CD14-positive monocyte (primary cell): ENCODE data around the gene ABLIM3. TPM values are rescaled to one million over a fixed set of nuclear protein-coding genes. Genes with fewer than 3 reads are reported as not detected.

Experiments used
- DNase-seq, 3 donors: peaks; one replicate each; pipeline ENCODE4 v3.0.0-alpha.2; 2011 to 2022
- H2AFZ ChIP-seq: 2 replicates; pipeline ENCODE4 v1.6.0; 2012; ENCODE audit warnings: mild to moderate bottlenecking, low read depth, low read length, inconsistent platforms; ENCODE audit not compliant: insufficient read depth, poor library complexity, severe bottlenecking
- H3K27ac ChIP-seq, 2 donors: 1 replicate in 1 of 2; 2 replicates in 1 of 2; pipeline ENCODE4 v1.5.1; 2012 to 2013; ENCODE audit warnings: low read length in 2 of 2, control low read depth in 1 of 2, inconsistent platforms in 1 of 2, low read depth in 1 of 2, mild to moderate bottlenecking in 1 of 2
- H3K27me3 ChIP-seq, 2 donors: one replicate each; pipeline versions ENCODE4 v1.6.0 to v1.6.1; 2011 to 2013; ENCODE audit warnings: low read length in 2 of 2; ENCODE audit not compliant: control insufficient read depth in 2 of 2, insufficient read depth in 2 of 2
- H3K36me3 ChIP-seq, 2 donors: replicated peaks in 1 of 2; 1 replicate in 1 of 2; 2 replicates in 1 of 2; pipeline versions ENCODE4 v1.5.1 to v1.6.1; 2012 to 2013; ENCODE audit warnings: low read length in 2 of 2, control low read depth in 1 of 2, inconsistent platforms in 1 of 2, mild to moderate bottlenecking in 1 of 2; ENCODE audit not compliant: insufficient read depth in 2 of 2, control insufficient read depth in 1 of 2
- H3K4me1 ChIP-seq, 2 donors: 1 replicate in 1 of 2; 2 replicates in 1 of 2; pipeline versions ENCODE4 v1.5.1 to v1.6.1; 2012 to 2013; ENCODE audit warnings: low read length in 2 of 2, control low read depth in 1 of 2, inconsistent platforms in 1 of 2, mild to moderate bottlenecking in 1 of 2, moderate library complexity in 1 of 2; ENCODE audit not compliant: insufficient read depth in 2 of 2, control insufficient read depth in 1 of 2
- H3K4me2 ChIP-seq: replicated peaks from 2 replicates; pipeline ENCODE3; 2012; ENCODE audit warnings: low read length, moderate library complexity, mild to moderate bottlenecking; ENCODE audit not compliant: poor library complexity, severe bottlenecking; ENCODE audit errors: extremely low read depth
- H3K4me3 ChIP-seq, 3 experiments: fragments of 200-600 bp in 1 of 3; sonication (generic) in 1 of 3; replicated peaks in 1 of 3; 1 replicate in 2 of 3; 2 replicates in 1 of 3; pipeline ENCODE4 v1.5.1; 2011 to 2013; ENCODE audit warnings: low read length in 3 of 3, mild to moderate bottlenecking in 3 of 3, control low read depth in 2 of 3, low read depth in 2 of 3, inconsistent platforms in 1 of 3, moderate library complexity in 1 of 3
- H3K79me2 ChIP-seq: 2 replicates; pipeline ENCODE4 v1.6.0; 2012; ENCODE audit warnings: mild to moderate bottlenecking, control low read depth, inconsistent platforms, low read length, moderate library complexity; ENCODE audit not compliant: insufficient read depth
- H3K9ac ChIP-seq: 2 replicates; pipeline ENCODE4 v1.6.0; 2017; ENCODE audit warnings: low read length, mild to moderate bottlenecking; ENCODE audit not compliant: insufficient read depth, poor library complexity, severe bottlenecking
- H3K9me3 ChIP-seq, 2 donors: replicated peaks in 1 of 2; 1 replicate in 1 of 2; 2 replicates in 1 of 2; pipeline versions ENCODE4 v1.5.1 to v1.6.1; 2012 to 2013; ENCODE audit warnings: low read length in 2 of 2, control low read depth in 1 of 2; ENCODE audit not compliant: control insufficient read depth in 1 of 2, insufficient read depth in 1 of 2
- H4K20me1 ChIP-seq: 2 replicates; pipeline ENCODE4 v1.6.0; 2012; ENCODE audit warnings: mild to moderate bottlenecking, low read length, control low read depth, moderate library complexity; ENCODE audit not compliant: insufficient read depth
- H3K27ac Mint-ChIP-seq, 7 donors: one replicate each; pipeline ENCODE4 v1.8.0; 2020; ENCODE audit warnings: mild to moderate bottlenecking in 7 of 7, mixed read lengths in 7 of 7, moderate library complexity in 6 of 7, inconsistent platforms in 2 of 7
- H3K27me3 Mint-ChIP-seq, 3 donors: one replicate each; pipeline ENCODE4 v1.8.0; 2021 to 2022; ENCODE audit warnings: low read depth in 3 of 3, mild to moderate bottlenecking in 3 of 3, mixed read lengths in 3 of 3, moderate library complexity in 3 of 3, inconsistent platforms in 1 of 3
- H3K36me3 Mint-ChIP-seq, 2 donors: one replicate each; pipeline ENCODE4 v1.8.0; 2020; ENCODE audit warnings: mixed read lengths in 2 of 2, inconsistent platforms in 1 of 2, mild to moderate bottlenecking in 1 of 2
- H3K4me1 Mint-ChIP-seq: one replicate; pipeline ENCODE4 v1.8.0; 2020; ENCODE audit warnings: mild to moderate bottlenecking, mixed read lengths
- H3K4me3 Mint-ChIP-seq, 2 donors: one replicate each; pipeline ENCODE4 v1.8.0; 2020; ENCODE audit warnings: mild to moderate bottlenecking in 2 of 2, mixed read lengths in 2 of 2, moderate library complexity in 1 of 2
- H3K9me3 Mint-ChIP-seq, 7 donors: one replicate each; pipeline ENCODE4 v1.8.0; 2020 to 2022; ENCODE audit warnings: mixed read lengths in 7 of 7, mild to moderate bottlenecking in 6 of 7, moderate library complexity in 6 of 7, inconsistent platforms in 2 of 7
- CTCF ChIP-seq: fragments of 200-600 bp; IDR thresholded peaks from one replicate; pipeline ENCODE4 v1.8.0; 2022; ENCODE audit warnings: antibody characterized with exemption, mild to moderate bottlenecking
- WGBS: methylation state at CpG from one replicate; pipeline ENCODE4 v1.1.5; 2013; ENCODE audit warnings: missing lambda C conversion rate; ENCODE audit not compliant: insufficient coverage; 5-methylcytosine and 5-hydroxymethylcytosine counted together
- intact Hi-C, 2 donors: fragments of 100-400 bp; cut with micrococcal nuclease; formaldehyde crosslinking; loops; one replicate each; pipeline versions ENCODE4 v1.15.0 to v1.15.1; 2023
- polyA plus RNA-seq, 3 donors: library from polyadenylated mRNA; depleted of rRNA in 1 of 3; unstranded in 2 of 3; stranded (reverse) in 1 of 3; fragments of 300-500 nt in 2 of 3; fragments of >200 nt in 1 of 3; fragmentation: Illumina TruSeq in 2 of 3; gene quantifications; 1 replicate in 2 of 3; 2 replicates in 1 of 3; pipeline ENCODE4 v1.2.3, GENCODE V29; 2012 to 2021

The ABLIM3 gene
- polyA plus RNA-seq, 3 donors = 0.22 to 0.74 TPM; not detected in 1

GRCh38 chr5:149181732-149182131 is 40.4 kb downstream of the ABLIM3 start:
- 100% methylated on average over 1 of the region's 2 CpGs for WGBS
- intact Hi-C loops = no loop called here
- H3K27me3 Mint-ChIP-seq = peaks cover 7 to 12% (median 9%) of the 10 kb centered on the region in 3 donors

GRCh38 chr5:149182241-149182640 is 40.9 kb downstream of the ABLIM3 start:
- Histone ChIP-seq H2AFZ (no peak overlapping the region), H3K9ac (no peak overlapping the region), H3K4me3 (no peak overlapping the region), H3K79me2 (no peaks in the 10 kb centered on the region), H3K36me3 (no peaks in the 10 kb centered on the region), H4K20me1 (no peaks in the 10 kb centered on the region), H3K9me3 (no peaks in the 10 kb centered on the region), H3K27ac (no peak overlapping the region), H3K27me3 (no peaks in the 10 kb centered on the region), H3K4me2 (no peak overlapping the region), H3K4me1 (no peaks in the 10 kb centered on the region)
- Mint-ChIP-seq H3K27ac (no peak overlapping the region), H3K9me3 (no peaks in the 10 kb centered on the region), H3K36me3 (no peaks in the 10 kb centered on the region), H3K4me1 (no peaks in the 10 kb centered on the region), H3K4me3 (no peak overlapping the region), H3K27me3 (peaks cover 7 to 15% (median 9%) of the 10 kb centered on the region in 3 donors)
- TF ChIP-seq CTCF = no peak
- WGBS = no CpG with 5 or more reads among the region's 1 CpG
- intact Hi-C loops = no loop called here
- no peak for DNase-seq

More at GRCh38 chr5:149181732-149182131, 40.4 kb downstream of the ABLIM3 start:
- Histone ChIP-seq H3K9ac (no peak overlapping the region), H3K27ac (no peak overlapping the region), H3K4me3 (no peak overlapping the region), H3K4me1 (no peaks in the 10 kb centered on the region), H3K27me3 (no peaks in the 10 kb centered on the region), H3K79me2 (no peaks in the 10 kb centered on the region), H3K36me3 (no peaks in the 10 kb centered on the region), H2AFZ (no peak overlapping the region), H3K9me3 (no peaks in the 10 kb centered on the region), H3K4me2 (no peak overlapping the region), H4K20me1 (no peaks in the 10 kb centered on the region)
- no peak for TF ChIP-seq CTCF
- no peaks in the 10 kb centered on the region for H3K36me3 Mint-ChIP-seq
- no peak overlapping the region for H3K27ac Mint-ChIP-seq
- no peak overlapping the region for H3K4me3 Mint-ChIP-seq
- H3K9me3 Mint-ChIP-seq = no peaks in the 10 kb centered on the region
- no peaks in the 10 kb centered on the region for H3K4me1 Mint-ChIP-seq
- DNase-seq = no peak
